ENCODE results near the gene NUP98.

GRCh38 chr11:3720997-3721396, 76.4 kb downstream of the NUP98 start:
- TF ChIP-seq, protein P1, sequence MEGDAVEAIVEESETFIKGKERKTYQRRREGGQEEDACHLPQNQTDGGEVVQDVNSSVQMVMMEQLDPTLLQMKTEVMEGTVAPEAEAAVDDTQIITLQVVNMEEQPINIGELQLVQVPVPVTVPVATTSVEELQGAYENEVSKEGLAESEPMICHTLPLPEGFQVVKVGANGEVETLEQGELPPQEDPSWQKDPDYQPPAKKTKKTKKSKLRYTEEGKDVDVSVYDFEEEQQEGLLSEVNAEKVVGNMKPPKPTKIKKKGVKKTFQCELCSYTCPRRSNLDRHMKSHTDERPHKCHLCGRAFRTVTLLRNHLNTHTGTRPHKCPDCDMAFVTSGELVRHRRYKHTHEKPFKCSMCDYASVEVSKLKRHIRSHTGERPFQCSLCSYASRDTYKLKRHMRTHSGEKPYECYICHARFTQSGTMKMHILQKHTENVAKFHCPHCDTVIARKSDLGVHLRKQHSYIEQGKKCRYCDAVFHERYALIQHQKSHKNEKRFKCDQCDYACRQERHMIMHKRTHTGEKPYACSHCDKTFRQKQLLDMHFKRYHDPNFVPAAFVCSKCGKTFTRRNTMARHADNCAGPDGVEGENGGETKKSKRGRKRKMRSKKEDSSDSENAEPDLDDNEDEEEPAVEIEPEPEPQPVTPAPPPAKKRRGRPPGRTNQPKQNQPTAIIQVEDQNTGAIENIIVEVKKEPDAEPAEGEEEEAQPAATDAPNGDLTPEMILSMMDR (IDR thresholded peaks at IDR 0.05): no peak
- no peak for TF ChIP-seq POLR2A (IDR thresholded peaks at IDR 0.05)

All from ovary (tissue), 3 donors.